GM12874 (cell line): ENCODE measurements around the gene IGFLR1.

ENCODE experiments used
- TF ChIP-seq, protein P1 (sequence below): IDR thresholded peaks from 2 replicates; pipeline ENCODE4 v1.5.1; 2011; ENCODE audit warnings: low read depth, mild to moderate bottlenecking, control low read depth, low read length, moderate library complexity; ENCODE audit not compliant: insufficient read depth

Gene IGFLR1

DNA sequence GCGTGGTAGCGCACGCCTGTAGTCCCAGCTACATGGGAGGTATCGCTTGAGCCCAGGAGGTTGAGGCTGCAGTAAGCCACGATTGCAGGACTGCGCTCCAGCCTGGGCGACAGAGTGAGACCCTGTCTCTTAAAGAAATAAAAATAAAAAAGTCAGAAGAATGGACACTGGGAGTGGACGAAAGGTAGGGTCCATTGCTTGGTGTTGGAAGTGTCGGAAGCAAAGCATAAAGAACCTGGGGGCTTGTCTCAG lies 32.7 kb upstream of the IGFLR1 start:
- TF ChIP-seq, protein P1, sequence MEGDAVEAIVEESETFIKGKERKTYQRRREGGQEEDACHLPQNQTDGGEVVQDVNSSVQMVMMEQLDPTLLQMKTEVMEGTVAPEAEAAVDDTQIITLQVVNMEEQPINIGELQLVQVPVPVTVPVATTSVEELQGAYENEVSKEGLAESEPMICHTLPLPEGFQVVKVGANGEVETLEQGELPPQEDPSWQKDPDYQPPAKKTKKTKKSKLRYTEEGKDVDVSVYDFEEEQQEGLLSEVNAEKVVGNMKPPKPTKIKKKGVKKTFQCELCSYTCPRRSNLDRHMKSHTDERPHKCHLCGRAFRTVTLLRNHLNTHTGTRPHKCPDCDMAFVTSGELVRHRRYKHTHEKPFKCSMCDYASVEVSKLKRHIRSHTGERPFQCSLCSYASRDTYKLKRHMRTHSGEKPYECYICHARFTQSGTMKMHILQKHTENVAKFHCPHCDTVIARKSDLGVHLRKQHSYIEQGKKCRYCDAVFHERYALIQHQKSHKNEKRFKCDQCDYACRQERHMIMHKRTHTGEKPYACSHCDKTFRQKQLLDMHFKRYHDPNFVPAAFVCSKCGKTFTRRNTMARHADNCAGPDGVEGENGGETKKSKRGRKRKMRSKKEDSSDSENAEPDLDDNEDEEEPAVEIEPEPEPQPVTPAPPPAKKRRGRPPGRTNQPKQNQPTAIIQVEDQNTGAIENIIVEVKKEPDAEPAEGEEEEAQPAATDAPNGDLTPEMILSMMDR, result no peak

DNA sequence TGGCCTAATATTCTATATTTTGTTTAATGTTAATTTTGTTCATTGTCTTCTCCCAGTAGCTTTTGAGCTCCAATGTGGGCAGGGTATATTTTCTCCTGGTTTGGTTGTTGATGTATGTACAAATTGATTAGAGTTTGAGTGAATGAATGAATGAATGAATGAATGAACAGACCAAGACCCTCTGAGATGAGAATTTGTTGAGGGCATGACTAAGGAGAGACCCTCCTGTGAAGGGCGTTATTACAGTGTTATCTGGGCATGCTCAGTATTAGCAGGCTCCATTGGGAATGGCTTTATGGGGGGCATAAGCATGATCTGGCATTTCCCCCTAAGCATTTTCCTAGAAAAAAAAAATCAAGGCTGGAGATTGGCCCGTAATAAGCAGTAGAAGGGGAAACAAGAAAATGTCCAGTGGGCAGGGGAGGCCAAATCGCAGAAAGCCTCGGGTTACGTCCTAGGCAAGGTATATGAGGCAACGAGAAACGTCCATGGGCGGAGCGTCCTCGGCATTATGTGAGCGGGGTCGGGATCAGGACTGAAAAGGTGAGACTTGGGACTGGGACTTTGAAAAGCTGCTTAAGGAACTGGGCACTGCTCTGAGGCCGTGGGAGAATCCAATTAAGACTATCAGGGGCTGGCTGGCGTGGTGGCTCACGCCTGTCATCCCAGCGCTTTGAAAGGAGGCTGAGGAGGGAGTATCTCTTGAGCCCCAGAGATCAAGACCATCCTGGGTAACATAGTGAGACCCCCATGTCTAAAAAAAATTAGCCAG lies 32.2 kb upstream of the IGFLR1 start:
- TF ChIP-seq, protein P1, result no peak

DNA sequence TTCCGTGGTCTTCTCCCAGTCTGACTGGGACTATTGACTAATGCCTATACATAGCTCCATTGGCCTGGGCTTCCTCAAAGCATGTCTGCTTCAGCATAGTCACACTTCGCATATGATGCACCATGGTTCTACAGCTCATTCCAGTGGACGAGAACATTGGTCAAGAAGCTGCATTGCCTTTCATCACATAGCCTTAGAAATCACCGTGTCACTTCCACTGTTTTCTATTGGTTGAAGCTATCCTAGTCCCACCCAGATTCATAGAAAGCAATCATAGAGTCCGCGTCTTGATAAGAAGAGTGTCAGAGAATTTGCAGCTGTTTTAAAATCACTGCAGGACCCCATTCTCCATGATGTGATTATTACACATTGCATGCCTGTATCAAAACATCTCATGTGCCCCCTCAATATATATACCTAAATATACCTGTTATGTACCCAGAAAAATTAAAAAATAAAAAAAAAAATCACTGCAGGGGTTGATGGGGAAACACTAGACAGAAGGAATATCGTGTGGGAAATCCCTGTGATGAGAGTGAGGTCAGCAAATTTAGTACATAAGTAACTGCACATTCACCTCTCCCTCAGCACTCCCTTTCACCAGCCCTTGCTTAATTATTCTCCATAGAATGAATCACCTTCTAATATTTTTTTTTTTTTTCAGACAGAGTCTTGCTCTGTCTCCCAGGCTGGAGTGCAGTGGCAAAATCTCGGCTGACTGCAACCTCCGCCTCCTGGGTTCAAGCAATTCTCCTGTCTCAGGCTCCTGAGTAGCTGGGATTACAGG lies 31.0 kb upstream of the IGFLR1 start:
- TF ChIP-seq, protein P1, result no peak

DNA sequence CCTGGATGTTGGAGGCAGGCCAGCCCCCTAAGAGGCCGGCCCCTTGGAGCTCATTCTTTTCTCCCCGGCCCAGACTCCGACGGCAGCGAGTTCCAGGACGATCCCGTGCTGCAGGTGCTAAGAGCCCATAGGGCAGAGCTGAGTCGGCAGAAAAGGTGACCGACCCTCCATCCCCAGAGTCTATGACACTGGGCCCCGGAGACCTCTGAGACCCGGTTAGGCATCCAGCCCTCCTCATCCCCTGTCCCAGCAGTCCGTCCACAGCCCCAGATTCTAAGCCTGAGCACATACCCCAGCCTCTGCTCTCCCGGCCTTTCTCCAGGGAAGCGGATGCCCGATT lies 25.8 kb upstream of the IGFLR1 start:
- TF ChIP-seq, protein P1, result no peak

DNA sequence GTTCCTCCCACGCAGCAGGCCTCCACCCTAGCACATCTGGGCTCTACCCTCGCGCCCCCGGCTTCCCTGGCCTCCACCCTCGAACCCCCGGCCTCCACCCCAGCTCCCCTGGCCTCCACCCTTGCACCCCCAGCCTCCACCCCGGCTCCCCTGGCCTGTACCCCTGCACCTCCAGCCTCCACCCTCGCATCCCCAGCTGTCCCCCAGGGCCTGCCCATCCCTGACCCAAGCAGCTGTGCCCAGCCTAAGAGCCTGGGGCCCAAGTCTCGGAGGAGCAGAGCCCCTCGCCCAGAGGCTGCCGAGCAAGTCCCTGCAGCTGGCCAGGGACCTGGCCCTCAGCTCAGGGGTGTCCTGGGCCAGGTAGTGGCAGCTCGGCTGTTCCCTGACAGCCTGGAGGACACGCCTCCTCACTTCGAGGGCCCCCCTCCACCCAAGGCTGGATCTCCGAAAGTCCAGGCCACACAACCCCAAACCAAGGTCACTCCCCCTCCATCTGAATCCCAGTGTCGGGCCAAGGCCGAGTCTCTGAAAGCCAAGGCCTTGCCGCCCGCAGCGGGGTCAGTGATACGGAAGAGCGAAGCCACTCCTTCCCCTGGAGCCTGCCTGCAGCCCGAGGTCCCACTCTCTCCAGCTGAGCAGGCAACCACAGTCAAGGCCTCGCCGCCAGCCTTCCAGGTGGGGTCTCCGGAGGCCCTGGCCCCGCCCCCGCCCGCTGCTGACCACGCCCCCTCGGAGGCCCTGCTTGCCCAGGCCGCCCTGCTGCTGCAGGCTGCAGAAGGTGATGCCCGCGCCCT lies 25.2 kb upstream of the IGFLR1 start:
- TF ChIP-seq, protein P1, result no peak

DNA sequence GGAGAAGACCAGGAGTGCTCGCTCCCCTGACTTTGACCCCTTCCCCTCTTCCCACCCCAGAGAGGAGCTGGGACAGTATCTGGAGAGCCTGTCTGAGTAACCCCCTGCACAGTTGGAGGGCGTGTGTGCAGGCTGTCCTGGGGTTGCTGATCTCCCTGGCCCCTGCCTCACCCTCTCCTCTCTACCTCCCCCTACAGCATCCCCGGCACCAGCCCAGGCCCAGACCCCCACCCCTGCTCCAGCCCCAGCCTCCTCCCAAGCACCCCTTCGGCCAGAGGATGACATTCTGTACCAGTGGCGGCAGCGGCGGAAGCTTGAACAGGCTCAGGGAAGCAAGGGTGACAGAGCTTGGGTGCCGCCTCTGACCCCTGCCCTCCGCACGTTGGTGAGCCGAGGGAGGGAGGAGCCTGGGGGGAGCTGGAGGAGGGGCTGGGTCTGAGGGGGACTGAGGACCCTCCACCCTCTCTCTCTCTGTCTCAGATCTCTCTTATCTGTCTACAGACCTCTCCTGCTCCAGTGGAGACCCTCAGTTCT lies 24.4 kb upstream of the IGFLR1 start:
- TF ChIP-seq, protein P1, result no peak
